Heart right ventricle (tissue), 16 donors: ENCODE results near the gene TMEM100. TPM values are rescaled to one million over a fixed set of nuclear protein-coding genes. Genes with fewer than 3 reads are reported as not detected.

Experiments
- ATAC-seq, 8 donors: fragments of 200-7000 bp; cut with Tn5 transposase; one replicate each; pipeline ENCODE4 v1.9.1; 2020; ENCODE audit warnings: mild to moderate bottlenecking in 8 of 8, moderate library complexity in 8 of 8, moderate number of reproducible peaks in 1 of 8
- DNase-seq, 2 donors: peaks; one replicate each; pipeline ENCODE4 v3.0.0-alpha.2; 2020
- H3K27ac ChIP-seq, 10 donors: fragments of 200-600 bp; sonication (generic) in 2 of 10; one replicate each; pipeline versions ENCODE4 v1.5.0 to v1.8.0; 2020 to 2022; ENCODE audit warnings: mild to moderate bottlenecking in 3 of 10
- H3K27me3 ChIP-seq, 7 donors: fragments of 200-600 bp; one replicate each; pipeline ENCODE4 v1.8.0; 2021 to 2022; ENCODE audit warnings: mild to moderate bottlenecking in 2 of 7
- H3K36me3 ChIP-seq, 9 donors: fragments of 200-600 bp; sonication (generic) in 1 of 9; one replicate each; pipeline versions ENCODE4 v1.5.0 to v1.8.0; 2020 to 2022; ENCODE audit warnings: mild to moderate bottlenecking in 2 of 9
- H3K4me1 ChIP-seq, 9 donors: fragments of 200-600 bp; sonication (generic) in 1 of 9; one replicate each; pipeline versions ENCODE4 v1.5.0 to v1.8.0; 2020 to 2022; ENCODE audit warnings: mild to moderate bottlenecking in 4 of 9
- H3K4me3 ChIP-seq, 10 donors: fragments of 200-600 bp; sonication (generic) in 2 of 10; one replicate each; pipeline versions ENCODE4 v1.5.0 to v1.8.0; 2020 to 2022; ENCODE audit warnings: mild to moderate bottlenecking in 7 of 10, moderate library complexity in 2 of 10
- H3K9me3 ChIP-seq, 11 donors: fragments of 200-600 bp in 10 of 11; sonication (generic) in 2 of 11; one replicate each; pipeline versions ENCODE4 v1.5.0 to v1.8.0; 2013 to 2022; ENCODE audit warnings: mild to moderate bottlenecking in 2 of 11, control low read depth in 1 of 11, moderate library complexity in 1 of 11
- WGBS, 2 donors: extraction: QIAGEN DNeasy Blood & Tissue Kit; methylation state at CpG; one replicate each; pipeline ENCODE4 v1.1.7; 2013; ENCODE audit warnings: inconsistent platforms in 1 of 2; 5-methylcytosine and 5-hydroxymethylcytosine counted together
- intact Hi-C, 10 donors: fragments of 100-400 bp; cut with DNase I; formaldehyde crosslinking; loops; one replicate each; pipeline versions ENCODE4 v1.11.1 to v1.14.2; 2022
- polyA plus RNA-seq, 2 donors: library from polyadenylated mRNA; stranded (reverse); fragments of 200-250 nt; gene quantifications; one replicate each; pipeline ENCODE4 v1.2.3, GENCODE V29; 2013
- total RNA-seq, 10 donors: library from RNA; stranded (reverse); fragmentation: NEBNext Ultra II Directional in 3 of 10; extraction: Animal tissue kit (Norgen Biotek cat#: 25700) in 3 of 10; gene quantifications; one replicate each; pipeline versions ENCODE4 v1.2.1 to v1.2.4, GENCODE V29; 2021 to 2023
- TF ChIP-seq, protein P1 (sequence below), 9 donors: fragments of 200-600 bp; sonication (generic) in 2 of 9; IDR thresholded peaks; one replicate each; pipeline versions ENCODE4 v1.5.0 to v1.8.0; 2021 to 2022; ENCODE audit warnings: antibody characterized with exemption in 9 of 9, mild to moderate bottlenecking in 5 of 9, moderate library complexity in 1 of 9
- donor health status: Arrhythmogenic right ventricular cardiomyopathy.
- donor health status: ischemic (EF 13 %, LVEDD 7.1; RV severe dilation, severe dysfunction).
- donor health status: healthy with polysubstance abuse.
- donor health status: DM: no; HTN: yes; CAD: no.
- donor health status: DM: no; HTN: no; CAD: no.
- donor health status: ischemic (EF 25% LVEDD 6.9; RV normal size, moderate dysfunction).
- donor health status: ischemic (EF 25% LVEDD 5.7; RV mildly dilated, moderate dysfunction).
- donor health status: healthy.
- donor health status: DM: yes; HTN: yes; CAD: no.
- donor health status: Ischemic cardiomyopathy.
- donor health status: ischemic (EF 35%, LVEDD 5.7; RV mildly dilated, moderate dysfunction).
- donor health status: nonischemic (EF 11% LVEDD 7.7; RV severe dilation, severe dysfunction).
- donor health status: DM: yes; HTN: yes; CAD: no.
- donor health status: PGD.
- donor health status: ischemic (EF 29% LVEDD 5.4; RV normal size, mild dysfunction).
- donor health status: nonischemic (EF 23%, LVEDD 6.1; RV moderate dilation, normal function).

The TMEM100 gene
- total and polyA plus RNA-seq, 12 donors: 1.6 to 12.1 (median 6.1) TPM

GRCh38 chr17:55727275-55727674, 4.6 kb upstream of the TMEM100 start:
- H3K27ac ChIP-seq: peak overlapping the region in 1 of 10 donors; percentile 41
- H3K27me3 ChIP-seq: peaks cover 0 to 3% (median 0%) of the 10 kb centered on the region in 7 donors
- H3K9me3 ChIP-seq: no peaks in the 10 kb centered on the region
- peaks cover 5 to 66% (median 52%) of the 10 kb centered on the region in 9 donors for H3K4me1 ChIP-seq
- TF ChIP-seq, protein P1, sequence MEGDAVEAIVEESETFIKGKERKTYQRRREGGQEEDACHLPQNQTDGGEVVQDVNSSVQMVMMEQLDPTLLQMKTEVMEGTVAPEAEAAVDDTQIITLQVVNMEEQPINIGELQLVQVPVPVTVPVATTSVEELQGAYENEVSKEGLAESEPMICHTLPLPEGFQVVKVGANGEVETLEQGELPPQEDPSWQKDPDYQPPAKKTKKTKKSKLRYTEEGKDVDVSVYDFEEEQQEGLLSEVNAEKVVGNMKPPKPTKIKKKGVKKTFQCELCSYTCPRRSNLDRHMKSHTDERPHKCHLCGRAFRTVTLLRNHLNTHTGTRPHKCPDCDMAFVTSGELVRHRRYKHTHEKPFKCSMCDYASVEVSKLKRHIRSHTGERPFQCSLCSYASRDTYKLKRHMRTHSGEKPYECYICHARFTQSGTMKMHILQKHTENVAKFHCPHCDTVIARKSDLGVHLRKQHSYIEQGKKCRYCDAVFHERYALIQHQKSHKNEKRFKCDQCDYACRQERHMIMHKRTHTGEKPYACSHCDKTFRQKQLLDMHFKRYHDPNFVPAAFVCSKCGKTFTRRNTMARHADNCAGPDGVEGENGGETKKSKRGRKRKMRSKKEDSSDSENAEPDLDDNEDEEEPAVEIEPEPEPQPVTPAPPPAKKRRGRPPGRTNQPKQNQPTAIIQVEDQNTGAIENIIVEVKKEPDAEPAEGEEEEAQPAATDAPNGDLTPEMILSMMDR (IDR thresholded peaks at IDR 0.05): no peak
- intact Hi-C loops: loop anchor here in 1 of 10 donors (10.0 kb wide), 1 partner anchor 442 kb away; no protein-coding TSS in a partner anchor
- 89% methylated on average over 6 of the region's 6 CpGs for WGBS, 2 donors
- DNase-seq: no peak
- no peak overlapping the region for H3K4me3 ChIP-seq
- no peak for ATAC-seq
- H3K36me3 ChIP-seq: no peaks in the 10 kb centered on the region

GRCh38 chr17:55726440-55726839, 3.8 kb upstream of the TMEM100 start:
- peaks cover 5 to 61% (median 46%) of the 10 kb centered on the region in 9 donors for H3K4me1 ChIP-seq
- peak overlapping the region in 1 of 10 donors; percentile 35 for H3K27ac ChIP-seq
- H3K9me3 ChIP-seq: no peaks in the 10 kb centered on the region
- TF ChIP-seq, protein P1 (IDR thresholded peaks at IDR 0.05): no peak
- intact Hi-C loops: loop anchor here in 1 of 10 donors (10.0 kb wide), 1 partner anchor 442 kb away; no protein-coding TSS in a partner anchor
- peak in 6 of 8 donors; percentile 32 to 67 (median 51) for ATAC-seq
- peak in 1 of 2 donors; percentile 70 for DNase-seq
- peaks cover 0 to 3% (median 0%) of the 10 kb centered on the region in 7 donors for H3K27me3 ChIP-seq
- WGBS, 2 donors: 62 to 75% methylated on average over 2 of the region's 2 CpGs
- H3K4me3 ChIP-seq: no peak overlapping the region
- H3K36me3 ChIP-seq: no peaks in the 10 kb centered on the region

GRCh38 chr17:55723488-55723848, 804 bp upstream of the TMEM100 start:
- peak overlapping the region in 6 of 10 donors; percentile 0 to 48 (median 42) for H3K4me3 ChIP-seq
- intact Hi-C loops: loop anchor here in 2 of 10 donors (5.0 to 10.0 kb wide), 2 partner anchors 39 to 439 kb away; no protein-coding TSS in a partner anchor
- DNase-seq: no peak
- peaks cover 0 to 3% (median 0%) of the 10 kb centered on the region in 9 donors for H3K36me3 ChIP-seq
- TF ChIP-seq, protein P1 (IDR thresholded peaks at IDR 0.05): no peak
- peaks cover 0 to 10% (median 0%) of the 10 kb centered on the region in 7 donors for H3K27me3 ChIP-seq
- H3K27ac ChIP-seq: peak overlapping the region in 9 of 10 donors; percentile 26 to 69 (median 47)
- H3K4me1 ChIP-seq: peaks cover 0 to 44% (median 25%) of the 10 kb centered on the region in 9 donors
- ATAC-seq: no peak
- H3K9me3 ChIP-seq: no peaks in the 10 kb centered on the region

DNA sequence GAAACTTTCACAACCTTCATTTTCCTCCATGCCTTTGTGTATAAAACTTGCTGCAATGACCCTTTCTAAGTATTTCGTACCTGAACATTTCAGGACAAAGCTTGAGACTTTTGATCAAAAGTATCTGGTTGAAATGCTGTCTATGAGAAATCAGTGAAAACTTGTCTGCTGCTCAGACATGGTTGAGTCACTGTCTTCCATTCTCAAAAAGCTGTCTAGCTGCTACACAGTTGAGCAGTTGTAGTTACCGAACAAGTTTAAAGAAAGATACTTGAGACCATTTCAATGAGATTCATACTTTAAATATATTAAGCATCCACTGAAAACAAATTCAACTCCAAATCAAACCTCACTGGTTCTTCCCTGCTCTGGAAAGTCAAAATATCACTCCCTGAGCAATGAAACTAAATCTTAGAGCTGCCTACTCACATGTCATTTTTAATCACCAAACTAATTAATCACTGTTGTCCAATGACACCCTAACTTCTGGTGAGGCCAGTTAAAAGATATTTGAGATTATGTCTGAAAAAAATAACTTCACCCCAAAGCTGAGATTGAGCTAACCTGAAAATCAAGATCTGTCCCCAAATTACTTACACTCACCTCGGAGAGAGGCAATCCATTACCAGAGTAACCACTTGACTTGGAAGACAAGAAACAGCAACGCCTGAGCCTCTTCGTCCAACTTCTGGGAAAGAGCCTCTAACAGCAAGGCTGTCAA, 488 bp downstream of the TMEM100 start:
- Histone ChIP-seq H3K4me3 (peak overlapping the region in 9 of 10 donors; percentile 9 to 48 (median 37)), H3K4me1 (peaks cover 0 to 44% (median 25%) of the 10 kb centered on the region in 9 donors), H3K27me3 (peaks cover 0 to 10% (median 0%) of the 10 kb centered on the region in 7 donors), H3K36me3 (peaks cover 0 to 3% (median 0%) of the 10 kb centered on the region in 9 donors), H3K27ac (peak overlapping the region in 8 of 10 donors; percentile 26 to 67 (median 43)), H3K9me3 (no peaks in the 10 kb centered on the region)
- intact Hi-C loops: loop anchor here in 2 of 10 donors (5.0 to 10.0 kb wide), 2 partner anchors 40 to 437 kb away; no protein-coding TSS in a partner anchor
- TF ChIP-seq, protein P1 (IDR thresholded peaks at IDR 0.05): no peak
- 46 to 51% methylated on average over 5 of the region's 5 CpGs for WGBS, 2 donors
- DNase-seq (no peak), ATAC-seq (peak in 1 of 8 donors; percentile 5)
